Rectal smooth muscle tissue (tissue), 1 donor: ENCODE measurements around the gene REG1A.

Source experiments
- H3K27ac ChIP-seq: one replicate; pipeline ENCODE4 v1.7.0; 2013; ENCODE audit warnings: low read depth, low read length, inconsistent platforms
- H3K27me3 ChIP-seq: one replicate; pipeline ENCODE4 v1.7.0; 2013; ENCODE audit warnings: low read length; ENCODE audit not compliant: control insufficient read depth, insufficient read depth
- H3K36me3 ChIP-seq: one replicate; pipeline ENCODE4 v1.7.0; 2013; ENCODE audit warnings: low read length; ENCODE audit not compliant: control insufficient read depth, insufficient read depth
- H3K4me1 ChIP-seq: one replicate; pipeline ENCODE4 v1.7.0; 2013; ENCODE audit warnings: low read length; ENCODE audit not compliant: control insufficient read depth, insufficient read depth
- H3K4me3 ChIP-seq: one replicate; pipeline ENCODE4 v1.7.0; 2013; ENCODE audit warnings: low read length
- H3K9ac ChIP-seq: one replicate; pipeline ENCODE4 v1.7.0; 2013; ENCODE audit warnings: low read length

Gene REG1A

GRCh38 chr2:79101024-79101423 is 19.3 kb upstream of the REG1A start:
- no peak overlapping the region for H3K9ac ChIP-seq

DNA sequence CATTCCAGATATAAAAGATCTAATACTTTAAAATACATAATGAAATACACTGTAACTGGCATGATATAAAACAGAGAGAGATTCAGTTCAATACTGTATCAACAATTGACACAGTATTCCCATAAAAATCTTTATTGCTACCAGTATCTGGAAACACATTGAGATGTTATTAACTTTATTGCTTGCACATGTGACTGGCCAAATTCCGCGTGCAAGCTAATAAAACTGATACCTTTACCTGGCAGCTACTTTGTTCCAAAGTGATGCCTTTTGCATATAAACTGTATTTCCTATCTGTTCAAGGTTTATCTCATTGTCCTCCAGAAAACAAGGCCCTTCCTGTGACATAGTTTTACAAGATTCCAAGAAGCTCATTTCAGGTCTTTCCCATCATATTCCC is 17.1 kb upstream of the REG1A start:
- no peaks in the 10 kb centered on the region for H3K27me3 ChIP-seq
- no peak overlapping the region for H3K9ac ChIP-seq
- H3K4me3 ChIP-seq: no peak overlapping the region
- no peak overlapping the region for H3K27ac ChIP-seq
- H3K36me3 ChIP-seq: no peaks in the 10 kb centered on the region
- H3K4me1 ChIP-seq: no peaks in the 10 kb centered on the region

More at GRCh38 chr2:79101024-79101423, 19.3 kb upstream of the REG1A start:
- H3K36me3 ChIP-seq: no peaks in the 10 kb centered on the region
- H3K27ac ChIP-seq: no peak overlapping the region
- no peak overlapping the region for H3K4me3 ChIP-seq
- H3K27me3 ChIP-seq: no peaks in the 10 kb centered on the region
- H3K4me1 ChIP-seq: no peaks in the 10 kb centered on the region

GRCh38 chr2:79105259-79105658 is 15.0 kb upstream of the REG1A start:
- H3K27me3 ChIP-seq: no peaks in the 10 kb centered on the region
- no peak overlapping the region for H3K4me3 ChIP-seq
- no peaks in the 10 kb centered on the region for H3K36me3 ChIP-seq
- H3K27ac ChIP-seq: no peak overlapping the region
- H3K4me1 ChIP-seq: no peaks in the 10 kb centered on the region
- H3K9ac ChIP-seq: no peak overlapping the region

DNA sequence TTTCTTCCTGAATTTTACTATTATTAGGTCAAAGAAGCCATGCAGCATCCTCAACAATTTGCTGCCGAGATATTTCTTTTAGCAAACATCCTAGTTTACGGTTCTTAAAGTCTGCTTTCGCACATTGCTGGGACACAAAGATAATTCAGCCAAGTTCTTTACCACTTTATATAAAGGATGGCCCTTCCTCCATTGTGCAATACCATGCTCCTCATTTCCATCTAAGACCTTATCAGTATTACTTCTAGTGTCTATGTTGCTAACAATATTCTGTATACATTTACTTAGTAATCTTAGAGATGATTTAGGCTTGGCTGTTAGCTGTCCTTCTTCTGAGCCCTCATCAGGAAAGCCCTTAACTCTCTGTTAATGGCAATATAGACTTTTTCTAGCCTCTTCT is 8.0 kb upstream of the REG1A start:
- Histone ChIP-seq H3K27ac (no peak overlapping the region), H3K4me3 (no peak overlapping the region), H3K27me3 (no peaks in the 10 kb centered on the region), H3K4me1 (no peaks in the 10 kb centered on the region), H3K36me3 (no peaks in the 10 kb centered on the region), H3K9ac (no peak overlapping the region)

DNA sequence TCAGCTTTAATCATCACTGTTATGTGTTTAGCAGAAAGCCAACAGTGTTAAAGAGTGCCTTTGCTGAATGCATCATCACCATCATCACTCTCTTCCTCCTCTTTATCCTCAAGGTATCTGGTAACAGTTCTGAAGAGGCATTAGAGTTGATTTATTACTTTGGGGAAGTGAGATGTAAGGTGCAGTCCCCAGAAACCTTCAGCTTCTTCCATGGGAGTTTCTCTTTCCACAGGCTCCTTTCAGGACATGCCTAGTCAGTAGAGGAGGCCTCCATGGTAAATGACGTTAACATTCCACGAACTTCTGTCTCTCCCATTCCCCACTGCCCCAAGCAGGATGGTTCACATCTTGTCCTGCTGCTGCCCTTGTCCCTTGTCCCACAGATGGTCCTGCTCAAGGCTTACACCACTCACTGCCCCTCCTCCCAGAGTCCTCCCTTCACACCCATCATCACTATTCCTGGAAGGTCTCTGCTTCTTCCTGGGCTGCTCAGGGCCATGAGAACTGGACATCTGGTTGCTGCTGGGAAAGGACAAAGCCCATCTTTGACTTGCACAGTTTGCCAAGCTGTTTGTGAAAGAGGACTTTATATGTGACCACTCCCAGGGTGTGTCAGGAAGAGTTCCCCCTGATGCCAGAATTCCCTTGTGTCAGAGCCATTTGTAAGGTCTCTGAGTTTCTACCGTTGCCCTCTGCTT is 5.3 kb upstream of the REG1A start:
- Histone ChIP-seq H3K36me3 (no peaks in the 10 kb centered on the region), H3K9ac (no peak overlapping the region), H3K27ac (no peak overlapping the region), H3K4me1 (no peaks in the 10 kb centered on the region), H3K4me3 (no peak overlapping the region), H3K27me3 (no peaks in the 10 kb centered on the region)

DNA sequence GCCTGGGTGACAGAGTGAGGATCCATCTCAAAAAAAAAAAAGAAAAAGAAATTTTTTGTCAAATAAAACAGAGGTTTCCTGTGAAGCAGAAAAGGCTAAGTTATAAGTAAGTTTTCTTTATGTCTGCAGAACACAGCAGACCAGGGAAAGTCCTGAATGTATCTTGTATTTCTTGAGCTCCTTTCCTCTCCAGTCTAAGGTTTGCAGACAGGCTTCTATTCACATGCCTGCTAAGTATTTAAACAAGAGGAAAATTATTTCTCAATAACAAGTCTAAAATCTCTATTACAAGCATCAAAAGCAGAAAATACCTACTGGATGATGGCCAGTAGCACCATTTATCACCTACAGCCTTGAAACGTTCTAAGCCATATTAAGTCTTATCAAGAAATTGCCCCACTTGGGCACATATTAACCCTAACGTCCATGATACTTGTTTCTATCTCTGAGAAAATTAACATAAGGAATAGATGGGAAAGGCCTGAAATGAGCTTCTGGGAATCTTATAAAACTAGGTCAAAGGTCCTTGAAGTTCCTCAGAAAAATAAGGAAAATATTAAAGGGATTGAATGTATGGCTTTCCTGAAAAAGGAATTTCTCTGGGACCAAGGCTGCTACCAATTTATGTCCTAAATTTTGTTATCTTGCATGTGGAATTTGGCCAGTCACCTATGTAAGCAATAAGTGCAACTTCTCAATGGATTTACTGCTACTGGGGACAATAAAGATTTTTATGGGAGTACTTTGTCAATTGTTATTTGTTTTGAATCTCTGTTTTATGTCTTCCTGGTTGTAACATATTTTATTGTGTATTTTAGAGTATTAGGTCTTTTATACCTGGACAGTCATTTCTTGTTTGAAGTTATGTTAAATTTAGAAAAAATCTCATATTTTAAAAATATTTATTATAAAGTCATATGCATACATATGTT is 3.0 kb upstream of the REG1A start:
- H3K27me3 ChIP-seq: no peaks in the 10 kb centered on the region
- no peaks in the 10 kb centered on the region for H3K36me3 ChIP-seq
- H3K9ac ChIP-seq: no peak overlapping the region
- H3K4me1 ChIP-seq: no peaks in the 10 kb centered on the region
- H3K27ac ChIP-seq: no peak overlapping the region
- no peak overlapping the region for H3K4me3 ChIP-seq

DNA sequence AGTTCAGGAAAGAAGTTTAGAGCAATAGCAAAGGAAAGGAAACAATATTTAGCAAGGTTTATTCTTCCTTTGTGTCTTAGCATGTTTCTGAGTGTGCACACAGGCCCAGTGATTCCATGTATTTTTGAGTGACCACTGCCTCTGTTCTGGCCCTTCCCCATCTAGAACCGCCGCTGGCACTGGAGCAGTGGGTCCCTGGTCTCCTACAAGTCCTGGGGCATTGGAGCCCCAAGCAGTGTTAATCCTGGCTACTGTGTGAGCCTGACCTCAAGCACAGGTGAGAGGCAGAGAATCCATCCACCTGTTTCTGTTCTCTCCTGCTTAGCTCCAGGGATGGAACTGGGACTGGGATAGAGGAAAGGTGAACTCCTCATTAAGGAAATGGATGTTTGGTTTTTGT is 2.4 kb downstream of the REG1A start:
- H3K9ac ChIP-seq: no peak overlapping the region
- H3K27me3 ChIP-seq: no peaks in the 10 kb centered on the region
- no peak overlapping the region for H3K27ac ChIP-seq
- no peaks in the 10 kb centered on the region for H3K36me3 ChIP-seq
- H3K4me1 ChIP-seq: no peaks in the 10 kb centered on the region
- H3K4me3 ChIP-seq: no peak overlapping the region

DNA sequence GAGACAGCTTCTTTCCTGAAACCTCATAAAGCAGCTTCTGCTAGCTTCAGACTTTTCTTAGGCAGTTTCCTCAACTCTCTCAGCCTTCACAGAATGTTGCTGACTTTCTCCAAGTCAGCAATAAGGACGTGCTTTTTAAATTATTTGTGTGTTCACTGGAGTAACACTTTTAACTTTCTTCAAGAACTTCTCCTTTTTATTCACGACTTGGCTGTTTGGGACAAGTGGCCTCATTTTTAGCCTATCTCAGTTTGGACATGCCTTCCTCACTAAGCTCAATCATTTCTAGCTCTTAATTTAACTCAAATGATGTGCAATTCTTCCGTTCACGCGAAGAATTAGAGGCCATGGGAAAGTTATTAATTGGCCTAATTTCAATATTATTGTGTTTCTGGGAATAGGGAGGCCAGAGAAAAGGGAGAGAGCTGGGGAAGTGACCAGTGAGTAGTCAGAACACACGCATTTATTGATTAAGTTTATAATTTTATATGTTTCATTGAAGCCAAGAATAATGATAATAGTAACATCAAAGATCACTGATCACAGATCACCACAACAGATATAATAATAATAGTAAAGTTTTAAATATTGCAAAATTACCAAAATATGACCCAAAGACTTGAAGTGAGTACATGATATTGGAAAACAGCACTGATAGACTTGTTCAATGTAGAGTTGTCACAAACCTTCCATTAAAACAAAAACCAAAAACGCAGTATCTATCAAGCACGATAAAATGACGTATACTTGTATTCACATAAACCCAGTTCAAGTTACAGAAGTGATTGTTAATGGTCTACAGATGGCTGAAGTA is 4.8 kb downstream of the REG1A start:
- H3K4me1 ChIP-seq: no peaks in the 10 kb centered on the region

DNA sequence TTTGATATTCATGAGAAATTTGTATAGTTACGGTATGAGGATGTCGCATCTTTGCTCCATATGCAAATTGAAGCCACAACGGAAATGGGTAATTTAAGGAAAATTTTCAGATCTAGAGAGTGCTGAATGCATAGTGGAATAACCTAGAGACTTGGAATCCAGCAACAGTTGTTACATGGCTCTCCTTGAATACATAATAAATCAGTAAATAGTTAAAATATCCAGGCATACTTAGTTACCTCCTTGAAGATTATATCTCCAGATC is 5.4 kb downstream of the REG1A start:
- Histone ChIP-seq H3K4me1 (no peaks in the 10 kb centered on the region), H3K9ac (no peak overlapping the region), H3K4me3 (no peak overlapping the region), H3K36me3 (no peaks in the 10 kb centered on the region), H3K27ac (no peak overlapping the region), H3K27me3 (no peaks in the 10 kb centered on the region)

More for the DNA sequence above, 4.8 kb downstream of the REG1A start:
- Histone ChIP-seq H3K9ac (no peak overlapping the region), H3K4me3 (no peak overlapping the region), H3K36me3 (no peaks in the 10 kb centered on the region), H3K27me3 (no peaks in the 10 kb centered on the region), H3K27ac (no peak overlapping the region)

DNA sequence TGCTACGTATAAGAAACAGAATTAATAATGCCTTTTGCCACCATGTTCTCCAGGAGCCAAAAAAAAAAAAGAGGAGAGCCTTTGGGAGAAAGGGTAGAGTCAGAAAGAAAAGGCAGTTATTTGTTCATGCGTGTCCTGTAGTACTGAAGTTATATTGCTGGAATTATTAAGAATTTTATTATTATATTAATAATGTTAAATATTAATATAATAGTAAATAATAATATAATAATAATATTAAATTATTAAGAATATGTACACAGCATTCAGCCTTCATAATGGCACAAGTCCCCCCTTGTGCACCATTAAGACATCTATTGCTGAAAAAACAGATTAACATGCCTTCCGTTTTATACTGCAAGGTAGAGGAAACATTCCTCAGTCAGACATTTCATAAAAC is 8.1 kb downstream of the REG1A start:
- no peaks in the 10 kb centered on the region for H3K27me3 ChIP-seq
- no peak overlapping the region for H3K27ac ChIP-seq
- no peak overlapping the region for H3K4me3 ChIP-seq
- no peak overlapping the region for H3K9ac ChIP-seq
- no peaks in the 10 kb centered on the region for H3K36me3 ChIP-seq
- H3K4me1 ChIP-seq: no peaks in the 10 kb centered on the region

DNA sequence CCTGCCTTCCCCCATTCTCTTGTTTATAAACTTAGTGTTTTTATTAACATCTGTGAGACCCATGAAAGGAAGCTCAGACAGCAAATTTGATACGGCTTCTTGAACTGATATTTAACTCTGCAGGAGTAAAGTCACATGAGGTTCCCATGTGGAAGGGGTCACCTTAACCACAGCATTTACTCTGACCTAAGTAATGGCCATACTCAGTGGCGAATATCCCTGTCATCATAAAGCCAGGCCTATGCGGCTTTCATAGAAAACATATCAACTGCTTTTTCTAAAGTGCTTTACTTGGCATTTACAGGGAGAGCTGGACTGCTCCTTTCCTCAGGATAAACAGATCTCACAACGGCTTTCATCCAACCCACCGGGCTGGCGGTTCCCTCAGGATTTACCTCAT is 9.0 kb downstream of the REG1A start:
- Histone ChIP-seq H3K4me1 (no peaks in the 10 kb centered on the region), H3K27ac (no peak overlapping the region), H3K36me3 (no peaks in the 10 kb centered on the region), H3K4me3 (no peak overlapping the region), H3K27me3 (no peaks in the 10 kb centered on the region), H3K9ac (no peak overlapping the region)

DNA sequence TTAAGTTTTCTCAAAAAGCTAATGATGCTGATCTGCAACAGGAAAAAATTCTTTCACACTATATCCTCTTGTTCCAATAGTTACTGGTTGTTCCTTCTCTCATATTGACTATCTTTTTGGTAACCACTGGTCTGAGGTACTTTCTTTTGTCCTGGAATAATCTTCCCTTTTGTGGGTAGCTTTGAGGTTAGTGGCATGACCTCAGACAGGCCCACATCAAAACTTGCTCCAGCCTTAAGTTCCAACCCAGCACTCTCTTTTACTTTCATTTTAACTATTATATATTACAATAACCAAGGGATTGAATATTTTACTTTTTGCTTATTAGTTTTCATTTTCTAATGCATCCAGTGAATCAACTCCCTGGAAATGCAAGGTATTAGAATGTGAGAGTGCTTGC is 9.5 kb downstream of the REG1A start:
- Histone ChIP-seq H3K27ac (no peak overlapping the region), H3K36me3 (no peaks in the 10 kb centered on the region), H3K9ac (no peak overlapping the region), H3K27me3 (no peaks in the 10 kb centered on the region), H3K4me3 (no peak overlapping the region), H3K4me1 (no peaks in the 10 kb centered on the region)
